Liver (tissue), 9 donors: ENCODE data around the gene WFIKKN1. TPM values are rescaled to one million over a fixed set of nuclear protein-coding genes. Genes with fewer than 3 reads are reported as not detected.

Experiments used
- DNase-seq: peaks from one replicate; pipeline ENCODE4 v3.0.0-alpha.2; 2017; ENCODE audit warnings: low spot score
- H3K27ac ChIP-seq, 2 donors: one replicate each; pipeline ENCODE4 v1.7.0; 2013; ENCODE audit warnings: inconsistent platforms in 2 of 2, low read length in 2 of 2, control low read depth in 1 of 2, low read depth in 1 of 2, mild to moderate bottlenecking in 1 of 2
- H3K27me3 ChIP-seq, 4 donors: one replicate each; pipeline versions ENCODE4 v1.6.1 to v1.7.0; 2013; ENCODE audit warnings: low read length in 3 of 4, inconsistent platforms in 1 of 4, mild to moderate bottlenecking in 1 of 4, moderate library complexity in 1 of 4; ENCODE audit not compliant: control insufficient read depth in 4 of 4, insufficient read depth in 4 of 4
- H3K36me3 ChIP-seq, 4 donors: one replicate each; pipeline versions ENCODE4 v1.6.1 to v1.7.0; 2013; ENCODE audit warnings: low read length in 3 of 4, mild to moderate bottlenecking in 3 of 4, low read depth in 1 of 4, moderate library complexity in 1 of 4; ENCODE audit not compliant: control insufficient read depth in 4 of 4, insufficient read depth in 3 of 4
- H3K4me1 ChIP-seq, 4 donors: one replicate each; pipeline versions ENCODE4 v1.6.1 to v1.7.0; 2013; ENCODE audit warnings: low read length in 3 of 4, mild to moderate bottlenecking in 3 of 4, moderate library complexity in 1 of 4; ENCODE audit not compliant: control insufficient read depth in 4 of 4, insufficient read depth in 4 of 4
- H3K4me3 ChIP-seq, 3 donors: one replicate each; pipeline versions ENCODE4 v1.6.1 to v1.7.0; 2013; ENCODE audit warnings: low read length in 3 of 3, control low read depth in 1 of 3, low read depth in 1 of 3, mild to moderate bottlenecking in 1 of 3
- H3K9ac ChIP-seq, 2 donors: one replicate each; pipeline ENCODE4 v1.7.0; 2013; ENCODE audit warnings: low read length in 2 of 2, mild to moderate bottlenecking in 2 of 2, moderate library complexity in 2 of 2, control low read depth in 1 of 2, low read depth in 1 of 2
- H3K9me3 ChIP-seq, 4 donors: one replicate each; pipeline versions ENCODE4 v1.6.1 to v1.7.0; 2013; ENCODE audit warnings: low read length in 3 of 4; ENCODE audit not compliant: control insufficient read depth in 4 of 4
- ATF3 ChIP-seq: IDR thresholded peaks from 2 replicates; pipeline ENCODE4 v1.6.1; 2016; ENCODE audit warnings: antibody characterized with exemption
- CTCF ChIP-seq: fragments of 150-350 bp; IDR thresholded peaks from 2 replicates; pipeline ENCODE4 v1.5.1; 2017; ENCODE audit warnings: improper control_type of control experiment, low read depth, low read length; ENCODE audit not compliant: missing input control
- EGR1 ChIP-seq, 2 donors: IDR thresholded peaks; 2 replicates each; pipeline ENCODE4 v1.6.1; 2016 to 2018; ENCODE audit warnings: antibody characterized with exemption in 2 of 2, low read depth in 2 of 2
- FOXA1 ChIP-seq: IDR thresholded peaks from 2 replicates; pipeline ENCODE4 v1.6.1; 2016; ENCODE audit warnings: antibody characterized with exemption
- FOXA2 ChIP-seq: IDR thresholded peaks from 2 replicates; pipeline ENCODE4 v1.6.1; 2016; ENCODE audit warnings: antibody characterized with exemption
- GABPA ChIP-seq, 2 donors: IDR thresholded peaks in 1 of 2; conservative IDR thresholded peaks in 1 of 2; 2 replicates each; pipeline ENCODE4 v1.6.1; 2016; ENCODE audit warnings: antibody characterized with exemption in 2 of 2, mild to moderate bottlenecking in 1 of 2, moderate library complexity in 1 of 2
- HNF4A ChIP-seq, 2 donors: conservative IDR thresholded peaks; 2 replicates each; pipeline ENCODE4 v1.6.1; 2016; ENCODE audit warnings: antibody characterized with exemption in 2 of 2, mild to moderate bottlenecking in 2 of 2
- HNF4G ChIP-seq: IDR thresholded peaks from 2 replicates; pipeline ENCODE4 v1.6.1; 2016; ENCODE audit warnings: antibody characterized with exemption
- JUND ChIP-seq, 2 donors: IDR thresholded peaks; 2 replicates each; pipeline ENCODE4 v1.6.1; 2016; ENCODE audit warnings: antibody characterized with exemption in 2 of 2
- MAX ChIP-seq: IDR thresholded peaks from 2 replicates; pipeline ENCODE4 v1.6.1; 2016; ENCODE audit warnings: antibody characterized with exemption
- RAD21 ChIP-seq, 2 donors: IDR thresholded peaks; 2 replicates each; pipeline ENCODE4 v1.6.1; 2016; ENCODE audit warnings: antibody characterized with exemption in 2 of 2, mild to moderate bottlenecking in 2 of 2
- RXRA ChIP-seq, 2 donors: IDR thresholded peaks; 2 replicates each; pipeline ENCODE4 v1.6.1; 2017 to 2018; ENCODE audit warnings: antibody characterized with exemption in 2 of 2, mild to moderate bottlenecking in 1 of 2
- SP1 ChIP-seq: IDR thresholded peaks from 2 replicates; pipeline ENCODE4 v1.6.1; 2018; ENCODE audit warnings: antibody characterized with exemption, mild to moderate bottlenecking
- YY1 ChIP-seq: IDR thresholded peaks from 2 replicates; pipeline ENCODE4 v1.6.1; 2016; ENCODE audit warnings: antibody characterized with exemption, mild to moderate bottlenecking
- ZBTB33 ChIP-seq: IDR thresholded peaks from 2 replicates; pipeline ENCODE4 v1.6.1; 2016; ENCODE audit warnings: antibody characterized with exemption
- WGBS: extraction: QIAGEN DNeasy Blood & Tissue Kit; methylation state at CpG from one replicate; pipeline ENCODE4 v1.1.7; 2013; 5-methylcytosine and 5-hydroxymethylcytosine counted together
- polyA plus RNA-seq, 2 donors: library from polyadenylated mRNA; stranded (reverse) in 1 of 2; unstranded in 1 of 2; fragments of 200-250 nt in 1 of 2; fragments of >200 nt in 1 of 2; fragmentation: Nextera tagmentation in 1 of 2; extraction: Ambion mirVana in 1 of 2; gene quantifications; one replicate each; pipeline versions ENCODE4 v1.2.1 to v1.2.3, GENCODE V29; 2013 to 2015
- total RNA-seq, 2 donors: library from RNA; depleted of rRNA; stranded (reverse); fragments of >200 nt; gene quantifications; one replicate each; pipeline ENCODE4 v1.2.3, GENCODE V29; 2014
- TF ChIP-seq, protein P1 (sequence below): IDR thresholded peaks from 2 replicates; pipeline ENCODE4 v1.6.1; 2016; ENCODE audit warnings: antibody characterized with exemption, mild to moderate bottlenecking
- donor health status: healthy.
- donor health status: healthy.
- donor health status: healthy.
- donor health status: healthy.
- donor health status: healthy.

The WFIKKN1 gene
- total and polyA plus RNA-seq, 4 donors: 0.19 to 1.2 (median 0.46) TPM

- WGBS: 95% methylated on average over 19 of the region's 19 CpGs
- H3K36me3 ChIP-seq: peaks cover 5 to 37% (median 19%) of the 10 kb centered on the region in 4 donors
- TF ChIP-seq CTCF (no peak), GABPA (IDR thresholded peaks at IDR 0.05 in 1 of 2, conservative IDR thresholded peaks at IDR 0.05 in 1 of 2) (no peak), SP1 (no peak), JUND (IDR thresholded peaks at IDR 0.05) (no peak), MAX (no peak), ATF3 (no peak), ZBTB33 (no peak), RXRA (IDR thresholded peaks at IDR 0.05) (no peak), HNF4A (conservative IDR thresholded peaks at IDR 0.05) (no peak), FOXA2 (no peak), YY1 (no peak), HNF4G (no peak)
- TF ChIP-seq, protein P1, sequence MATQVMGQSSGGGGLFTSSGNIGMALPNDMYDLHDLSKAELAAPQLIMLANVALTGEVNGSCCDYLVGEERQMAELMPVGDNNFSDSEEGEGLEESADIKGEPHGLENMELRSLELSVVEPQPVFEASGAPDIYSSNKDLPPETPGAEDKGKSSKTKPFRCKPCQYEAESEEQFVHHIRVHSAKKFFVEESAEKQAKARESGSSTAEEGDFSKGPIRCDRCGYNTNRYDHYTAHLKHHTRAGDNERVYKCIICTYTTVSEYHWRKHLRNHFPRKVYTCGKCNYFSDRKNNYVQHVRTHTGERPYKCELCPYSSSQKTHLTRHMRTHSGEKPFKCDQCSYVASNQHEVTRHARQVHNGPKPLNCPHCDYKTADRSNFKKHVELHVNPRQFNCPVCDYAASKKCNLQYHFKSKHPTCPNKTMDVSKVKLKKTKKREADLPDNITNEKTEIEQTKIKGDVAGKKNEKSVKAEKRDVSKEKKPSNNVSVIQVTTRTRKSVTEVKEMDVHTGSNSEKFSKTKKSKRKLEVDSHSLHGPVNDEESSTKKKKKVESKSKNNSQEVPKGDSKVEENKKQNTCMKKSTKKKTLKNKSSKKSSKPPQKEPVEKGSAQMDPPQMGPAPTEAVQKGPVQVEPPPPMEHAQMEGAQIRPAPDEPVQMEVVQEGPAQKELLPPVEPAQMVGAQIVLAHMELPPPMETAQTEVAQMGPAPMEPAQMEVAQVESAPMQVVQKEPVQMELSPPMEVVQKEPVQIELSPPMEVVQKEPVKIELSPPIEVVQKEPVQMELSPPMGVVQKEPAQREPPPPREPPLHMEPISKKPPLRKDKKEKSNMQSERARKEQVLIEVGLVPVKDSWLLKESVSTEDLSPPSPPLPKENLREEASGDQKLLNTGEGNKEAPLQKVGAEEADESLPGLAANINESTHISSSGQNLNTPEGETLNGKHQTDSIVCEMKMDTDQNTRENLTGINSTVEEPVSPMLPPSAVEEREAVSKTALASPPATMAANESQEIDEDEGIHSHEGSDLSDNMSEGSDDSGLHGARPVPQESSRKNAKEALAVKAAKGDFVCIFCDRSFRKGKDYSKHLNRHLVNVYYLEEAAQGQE: no peak
These were observed 41.6 kb downstream of the WFIKKN1 start for GRCh38 chr16:672371-672770.

DNA sequence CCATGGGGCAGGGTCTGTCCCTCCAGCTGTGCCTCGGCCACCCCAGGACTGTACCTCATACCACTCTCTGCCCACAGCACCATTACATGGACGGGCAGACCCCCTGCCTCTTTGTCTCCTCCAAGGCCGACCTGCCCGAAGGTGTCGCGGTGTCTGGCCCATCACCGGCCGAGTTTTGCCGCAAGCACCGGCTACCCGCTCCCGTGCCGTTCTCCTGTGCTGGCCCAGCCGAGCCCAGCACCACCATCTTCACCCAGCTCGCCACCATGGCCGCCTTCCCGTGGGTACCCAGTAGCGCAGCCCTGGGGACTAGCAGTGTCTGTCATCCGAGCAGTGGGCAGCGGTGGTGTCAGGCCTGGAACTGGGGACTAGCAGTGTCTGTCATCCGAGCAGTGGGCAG, 42.1 kb downstream of the WFIKKN1 start:
- peaks cover 9 to 28% (median 15%) of the 10 kb centered on the region in 4 donors for H3K4me1 ChIP-seq
- no peak overlapping the region for H3K9ac ChIP-seq
- H3K27me3 ChIP-seq: no peaks in the 10 kb centered on the region
- WGBS: 95% methylated on average over 21 of the region's 21 CpGs
- H3K27ac ChIP-seq: no peak overlapping the region
- H3K36me3 ChIP-seq: peaks cover 5 to 37% (median 19%) of the 10 kb centered on the region in 4 donors
- DNase-seq: no peak
- H3K9me3 ChIP-seq: no peaks in the 10 kb centered on the region
- H3K4me3 ChIP-seq: no peak overlapping the region
- TF ChIP-seq HNF4A (conservative IDR thresholded peaks at IDR 0.05) (no peak), MAX (no peak), SP1 (no peak), RAD21 (IDR thresholded peaks at IDR 0.05) (no peak), FOXA2 (no peak), GABPA (IDR thresholded peaks at IDR 0.05 in 1 of 2, conservative IDR thresholded peaks at IDR 0.05 in 1 of 2) (no peak), YY1 (no peak), EGR1 (IDR thresholded peaks at IDR 0.05; ENCODE audit: low read depth in 2 of 2) (no peak), FOXA1 (no peak), RXRA (IDR thresholded peaks at IDR 0.05) (no peak), ATF3 (no peak), ZBTB33 (no peak), JUND (IDR thresholded peaks at IDR 0.05) (no peak)
- TF ChIP-seq, protein P1: no peak

More at GRCh38 chr16:672371-672770, 41.6 kb downstream of the WFIKKN1 start:
- Histone ChIP-seq H3K4me3 (no peak overlapping the region), H3K9ac (no peak overlapping the region), H3K27ac (no peak overlapping the region), H3K9me3 (no peaks in the 10 kb centered on the region), H3K27me3 (no peaks in the 10 kb centered on the region), H3K4me1 (peaks cover 12 to 33% (median 18%) of the 10 kb centered on the region in 4 donors)
- DNase-seq: no peak
